T-cell (primary cell): ENCODE data around the gene MPRIP. TPM values are rescaled to one million over a fixed set of nuclear protein-coding genes. Genes with fewer than 3 reads are reported as not detected.

Experiments used
- ATAC-seq, 4 experiments: fragments of 200-7000 bp in 3 of 4; fragments of 150-1000 bp in 1 of 4; cut with Tn5 transposase; replicated peaks in 1 of 4; 1 replicate in 3 of 4; 2 replicates in 1 of 4; pipeline ENCODE4 v1.10.0; 2021; ENCODE audit warnings: moderate library complexity in 3 of 4, mild to moderate bottlenecking in 2 of 4, moderate number of reproducible peaks in 1 of 4
- CTCF ChIA-PET, 2 donors: fragments of 300-600 bp; sonication (Branson Sonifier 250); formaldehyde crosslinking; loops; one replicate each; lab custom pipeline; 2022; ENCODE audit warnings: antibody characterized with exemption in 2 of 2; lab: Charles Lee
- POLR2A ChIA-PET, 2 donors: fragments of 300-600 bp; sonication (Branson Sonifier 250); formaldehyde crosslinking; loops; one replicate each; lab custom pipeline; 2022; ENCODE audit warnings: antibody characterized with exemption in 2 of 2; lab: Charles Lee
- DNase-seq, 35 experiments: peaks; one replicate each; pipeline versions ENCODE4 v3.0.0 to v3.0.0-alpha.2; 2013 to 2023
- H3K27ac ChIP-seq: one replicate; pipeline ENCODE4 v1.5.1; 2013; ENCODE audit warnings: low read length
- H3K27me3 ChIP-seq, 2 experiments: replicated peaks in 1 of 2; 1 replicate in 1 of 2; 2 replicates in 1 of 2; pipeline versions ENCODE4 v1.6.1 to v1.7.0; 2013; ENCODE audit warnings: low read length in 1 of 2, mixed read lengths in 1 of 2; ENCODE audit not compliant: control insufficient read depth in 2 of 2, insufficient read depth in 2 of 2; ENCODE audit errors: extremely low read depth in 1 of 2
- H3K36me3 ChIP-seq, 2 donors: 1 replicate in 1 of 2; 2 replicates in 1 of 2; pipeline versions ENCODE4 v1.6.1 to v1.7.0; 2013; ENCODE audit warnings: low read length in 1 of 2; ENCODE audit not compliant: control insufficient read depth in 2 of 2, insufficient read depth in 1 of 2; ENCODE audit errors: extremely low read depth in 1 of 2
- H3K4me1 ChIP-seq, 2 experiments: 1 replicate in 1 of 2; 2 replicates in 1 of 2; pipeline versions ENCODE4 v1.6.1 to v1.7.0; 2013; ENCODE audit warnings: low read length in 2 of 2, mixed read lengths in 1 of 2; ENCODE audit not compliant: insufficient read depth in 2 of 2, control insufficient read depth in 1 of 2; ENCODE audit errors: extremely low read depth in 1 of 2
- H3K4me3 ChIP-seq, 2 donors: 1 replicate in 1 of 2; 2 replicates in 1 of 2; pipeline versions ENCODE4 v1.5.1 to v1.7.0; 2013; ENCODE audit warnings: mild to moderate bottlenecking in 2 of 2, low read length in 1 of 2, moderate library complexity in 1 of 2; ENCODE audit not compliant: control insufficient read depth in 1 of 2; ENCODE audit errors: extremely low read depth in 1 of 2
- H3K9me3 ChIP-seq: 2 replicates; pipeline ENCODE4 v1.7.0; 2013
- H3K27ac Mint-ChIP-seq, 2 donors: one replicate each; pipeline ENCODE4 v1.8.0; 2020 to 2021; ENCODE audit warnings: mild to moderate bottlenecking in 2 of 2, mixed read lengths in 2 of 2
- H3K27me3 Mint-ChIP-seq, 2 donors: one replicate each; pipeline ENCODE4 v1.8.0; 2021 to 2022; ENCODE audit warnings: mixed read lengths in 2 of 2
- H3K36me3 Mint-ChIP-seq: one replicate; pipeline ENCODE4 v1.8.0; 2021; ENCODE audit warnings: mixed read lengths
- H3K4me1 Mint-ChIP-seq, 3 donors: one replicate each; pipeline ENCODE4 v1.8.0; 2020 to 2022; ENCODE audit warnings: mixed read lengths in 3 of 3, mild to moderate bottlenecking in 1 of 3
- H3K4me3 Mint-ChIP-seq, 3 donors: one replicate each; pipeline ENCODE4 v1.8.0; 2020 to 2022; ENCODE audit warnings: mild to moderate bottlenecking in 3 of 3, mixed read lengths in 3 of 3, moderate library complexity in 3 of 3
- H3K9me3 Mint-ChIP-seq, 3 donors: one replicate each; pipeline ENCODE4 v1.8.0; 2020 to 2022; ENCODE audit warnings: mixed read lengths in 3 of 3
- WGBS: methylation state at CpG from one replicate; pipeline ENCODE4 v1.1.5; 2013; ENCODE audit warnings: missing lambda C conversion rate; ENCODE audit not compliant: insufficient coverage; 5-methylcytosine and 5-hydroxymethylcytosine counted together
- total RNA-seq, 35 experiments: library from RNA in 6 of 35; stranded (reverse) in 6 of 35; fragments of 120-200 nt in 1 of 35; gene quantifications; one replicate each; pipeline versions ENCODE4 v1.2.1 to v1.2.4 and lab custom pipeline; 2013 to 2026

Gene MPRIP
- total RNA-seq, 5 donors from 2014 or later (not counting 1 experiment from before 2014, with no cell fraction given) = 189 to 266 (median 247) TPM

DNA sequence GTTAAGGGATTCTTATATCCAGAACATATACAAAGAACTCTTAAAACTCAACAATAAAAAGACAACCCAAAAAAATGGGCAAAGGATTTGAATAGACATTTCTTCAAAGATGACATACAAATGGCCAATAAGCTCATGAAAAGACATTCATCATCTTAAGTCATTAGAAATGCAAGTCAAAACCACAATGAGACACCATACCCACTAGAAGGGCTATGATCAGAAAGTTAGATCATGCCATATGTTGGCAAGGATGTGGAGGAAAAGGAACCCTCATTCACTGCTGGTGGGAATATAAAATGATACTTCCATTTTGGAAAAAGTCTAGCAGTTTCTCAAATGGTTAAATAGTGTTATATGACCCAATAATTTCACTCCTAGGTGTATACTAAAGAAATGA, 154.5 kb downstream of the MPRIP start:
- H3K9me3 Mint-ChIP-seq = no peaks in the 10 kb centered on the region
- CTCF ChIA-PET = no interaction called here

DNA sequence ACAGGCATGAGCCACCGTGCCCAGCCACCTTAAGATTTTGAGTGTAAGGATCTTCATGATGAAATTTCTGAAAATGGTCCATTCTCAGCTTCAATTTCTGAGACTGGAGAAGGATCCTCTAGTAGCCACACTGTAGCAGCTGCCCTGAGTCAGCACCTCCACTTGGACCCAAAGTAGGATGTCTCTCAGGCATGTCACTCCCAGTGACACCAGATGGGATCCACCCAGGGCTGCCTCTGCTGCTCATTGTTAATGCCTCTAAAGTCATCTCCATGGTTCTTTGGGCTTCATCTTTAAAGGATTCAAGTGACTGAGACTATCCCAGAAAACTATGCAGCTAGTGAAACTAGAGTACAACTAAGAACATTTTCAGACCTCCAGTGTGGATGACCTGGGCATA, 156.0 kb downstream of the MPRIP start:
- POLR2A ChIA-PET = interaction anchor here in 1 of 2 donors (0.7 kb wide), 1 partner anchor 10 kb away, joined by 4 read pairs; no protein-coding TSS in a partner anchor
- Histone ChIP-seq H3K27me3 (no peaks in the 10 kb centered on the region), H3K4me3 (no peak overlapping the region), H3K36me3 (peaks cover 0 to 15% of the 10 kb centered on the region in 2 donors), H3K9me3 (no peaks in the 10 kb centered on the region), H3K27ac (no peak overlapping the region), H3K4me1 (peaks cover 0 to 4% of the 10 kb centered on the region in 2 experiments)
- no peaks in the 10 kb centered on the region for H3K27me3 Mint-ChIP-seq
- H3K4me1 Mint-ChIP-seq = peaks cover 4 to 25% (median 9%) of the 10 kb centered on the region in 3 donors
- H3K36me3 Mint-ChIP-seq = peaks cover 23% of the 10 kb centered on the region
- no peak for ATAC-seq
- no peak overlapping the region for H3K4me3 Mint-ChIP-seq
- no peaks in the 10 kb centered on the region for H3K9me3 Mint-ChIP-seq
- 80% methylated on average over 1 of the region's 1 CpG for WGBS
- CTCF ChIA-PET = interaction anchor here in 1 of 2 donors (0.7 kb wide), 1 partner anchor 61 kb away, joined by 5 read pairs; no protein-coding TSS in a partner anchor
- H3K27ac Mint-ChIP-seq = no peak overlapping the region
- no peak for DNase-seq

More for the DNA sequence above, 154.5 kb downstream of the MPRIP start:
- no peak overlapping the region for H3K27ac Mint-ChIP-seq
- no peaks in the 10 kb centered on the region for H3K27me3 Mint-ChIP-seq
- H3K36me3 Mint-ChIP-seq = peaks cover 14% of the 10 kb centered on the region
- Histone ChIP-seq H3K4me3 (no peak overlapping the region), H3K4me1 (no peaks in the 10 kb centered on the region), H3K27me3 (no peaks in the 10 kb centered on the region), H3K36me3 (peaks cover 0 to 3% of the 10 kb centered on the region in 2 donors), H3K27ac (no peak overlapping the region), H3K9me3 (no peaks in the 10 kb centered on the region)
- no peak overlapping the region for H3K4me3 Mint-ChIP-seq
- POLR2A ChIA-PET = interaction anchor here in 1 of 2 donors (0.6 kb wide), 1 partner anchor 825 kb away, joined by 11 read pairs; no protein-coding TSS in a partner anchor
- DNase-seq (no peak), ATAC-seq (no peak)
- peaks cover 0 to 16% (median 9%) of the 10 kb centered on the region in 3 donors for H3K4me1 Mint-ChIP-seq

DNA sequence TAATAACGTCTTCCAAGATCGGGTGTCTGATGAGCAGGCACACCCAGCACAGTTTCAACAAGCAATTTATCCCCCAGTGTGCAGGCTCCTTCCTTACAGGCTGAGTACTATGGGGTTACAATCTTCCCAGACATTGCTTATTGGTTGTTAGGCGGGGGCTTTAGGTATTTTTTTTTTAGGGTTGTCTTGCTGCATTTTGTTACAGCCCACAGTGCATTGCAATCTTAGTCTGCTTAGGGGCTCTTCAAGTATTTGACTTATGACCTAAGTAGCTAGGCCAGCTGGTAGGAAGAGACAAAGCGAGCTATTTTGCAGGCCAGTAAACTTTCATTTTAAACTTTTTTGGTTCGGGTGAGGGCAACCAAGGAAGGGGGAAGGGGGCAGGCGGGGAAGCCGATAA, 158.1 kb downstream of the MPRIP start:
- Mint-ChIP-seq H3K4me1 (peaks cover 23 to 44% (median 29%) of the 10 kb centered on the region in 3 donors), H3K4me3 (no peak overlapping the region), H3K9me3 (no peaks in the 10 kb centered on the region), H3K27ac (no peak overlapping the region), H3K27me3 (no peaks in the 10 kb centered on the region), H3K36me3 (peaks cover 26% of the 10 kb centered on the region)
- 93% methylated on average over 3 of the region's 7 CpGs for WGBS
- no peak for ATAC-seq
- Histone ChIP-seq H3K36me3 (peaks cover 0 to 15% of the 10 kb centered on the region in 2 donors), H3K27me3 (no peaks in the 10 kb centered on the region), H3K4me1 (peaks cover 2 to 24% of the 10 kb centered on the region in 2 experiments), H3K4me3 (no peak overlapping the region), H3K9me3 (no peaks in the 10 kb centered on the region), H3K27ac (no peak overlapping the region)
- DNase-seq = no peak
- ChIA-PET CTCF (interaction anchor here in 1 of 2 donors (0.6 kb wide), 1 partner anchor 37 kb away, joined by 3 read pairs; the partner anchor contains the start of gene FLCN), POLR2A (no interaction called here)

DNA sequence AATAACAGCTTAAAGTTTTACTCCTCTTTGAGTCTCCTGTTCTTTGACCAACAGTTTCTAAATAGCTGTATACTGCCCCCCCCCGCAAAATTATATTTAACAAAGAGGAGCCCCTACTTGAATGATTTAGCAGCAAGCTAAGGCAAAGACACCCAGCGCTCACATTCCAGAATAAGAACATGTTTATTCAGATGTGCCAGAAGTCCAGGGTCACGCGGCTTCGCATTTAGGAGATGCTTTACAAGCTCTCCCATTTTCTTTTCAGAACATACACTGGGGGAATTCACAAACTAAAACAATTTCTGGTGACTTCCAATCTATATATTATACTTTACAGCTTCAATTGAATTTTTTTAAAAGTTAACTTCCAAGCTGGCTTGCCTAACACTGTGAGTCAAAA, 158.6 kb downstream of the MPRIP start:
- POLR2A ChIA-PET = interaction anchor here in 1 of 2 donors (0.5 kb wide), 1 partner anchor 271 kb away, joined by 3 read pairs; no protein-coding TSS in a partner anchor

DNA sequence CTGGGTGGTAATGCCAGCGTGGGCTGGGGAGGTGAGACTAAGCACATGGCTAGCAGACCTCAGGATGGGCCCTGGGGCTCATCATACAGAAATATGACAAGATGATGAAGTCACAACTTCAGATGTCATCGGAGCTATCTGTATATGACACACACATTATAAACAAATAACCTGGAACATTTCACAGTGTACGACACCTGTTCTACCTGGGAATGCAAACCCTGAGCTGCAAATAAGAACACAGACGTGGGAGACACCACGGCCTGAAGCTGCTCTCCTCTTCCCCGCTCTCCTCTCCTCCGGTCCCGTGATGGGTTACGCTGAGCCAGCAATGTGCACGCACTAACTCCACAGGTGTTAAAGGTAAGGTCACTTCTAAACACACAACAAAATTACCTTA, 159.0 kb downstream of the MPRIP start:
- no peak for DNase-seq
- peaks cover 2 to 30% of the 10 kb centered on the region in 2 experiments for H3K4me1 ChIP-seq
- peaks cover 0 to 15% of the 10 kb centered on the region in 2 donors for H3K36me3 ChIP-seq
- H3K36me3 Mint-ChIP-seq = peaks cover 26% of the 10 kb centered on the region
- ChIA-PET POLR2A (interaction anchor here in 1 of 2 donors (0.5 kb wide), 1 partner anchor 271 kb away, joined by 3 read pairs; no protein-coding TSS in a partner anchor), CTCF (interaction anchor here in 1 of 2 donors (0.6 kb wide), 1 partner anchor 74 kb away, joined by 4 read pairs; no protein-coding TSS in a partner anchor)
- no peak overlapping the region for H3K27ac Mint-ChIP-seq
- H3K9me3 Mint-ChIP-seq = no peaks in the 10 kb centered on the region
- H3K4me1 Mint-ChIP-seq = peaks cover 27 to 45% (median 34%) of the 10 kb centered on the region in 3 donors
- no peaks in the 10 kb centered on the region for H3K27me3 ChIP-seq
- no peak overlapping the region for H3K4me3 Mint-ChIP-seq
- no peaks in the 10 kb centered on the region for H3K27me3 Mint-ChIP-seq
- H3K9me3 ChIP-seq = no peaks in the 10 kb centered on the region
- no peak overlapping the region for H3K4me3 ChIP-seq
- no peak overlapping the region for H3K27ac ChIP-seq
- 100% methylated on average over 5 of the region's 10 CpGs for WGBS
- no peak for ATAC-seq

More for the DNA sequence above, 158.6 kb downstream of the MPRIP start:
- H3K36me3 Mint-ChIP-seq = peaks cover 26% of the 10 kb centered on the region
- H3K4me3 ChIP-seq = no peak overlapping the region
- no peaks in the 10 kb centered on the region for H3K9me3 Mint-ChIP-seq
- CTCF ChIA-PET = interaction anchor here in 1 of 2 donors (0.6 kb wide), 2 partner anchors 36 to 75 kb away, joined by 3 to 4 read pairs; partner anchors contain the start of gene FLCN
- H3K4me3 Mint-ChIP-seq = no peak overlapping the region
- DNase-seq (no peak), ATAC-seq (no peak)
- H3K27me3 Mint-ChIP-seq = no peaks in the 10 kb centered on the region
- WGBS = 100% methylated on average over 4 of the region's 5 CpGs
- no peaks in the 10 kb centered on the region for H3K9me3 ChIP-seq
- H3K27ac ChIP-seq = no peak overlapping the region
- H3K36me3 ChIP-seq = peaks cover 0 to 15% of the 10 kb centered on the region in 2 donors
- H3K4me1 ChIP-seq = peaks cover 2 to 29% of the 10 kb centered on the region in 2 experiments
- H3K27ac Mint-ChIP-seq = no peak overlapping the region
- no peaks in the 10 kb centered on the region for H3K27me3 ChIP-seq
- H3K4me1 Mint-ChIP-seq = peaks cover 27 to 45% (median 34%) of the 10 kb centered on the region in 3 donors

DNA sequence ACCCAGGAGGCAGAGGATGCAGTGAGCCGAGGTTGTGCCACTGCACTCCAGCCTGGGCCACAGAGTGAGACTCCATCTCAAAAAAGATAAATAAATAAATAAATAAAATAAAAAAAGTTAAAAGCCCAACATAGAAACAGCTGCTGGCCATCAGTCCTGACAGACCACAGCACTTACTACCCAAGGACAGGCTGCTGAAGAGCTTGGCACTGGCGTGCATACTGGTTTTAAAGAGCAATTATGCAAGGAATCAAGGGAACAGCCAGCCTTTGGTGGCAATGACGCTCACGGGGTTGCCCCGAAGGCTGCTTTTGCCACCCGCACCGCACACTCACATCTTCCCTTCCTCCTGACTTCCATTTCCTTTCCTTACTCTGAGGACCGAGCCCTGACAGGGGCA, 159.7 kb downstream of the MPRIP start:
- Histone ChIP-seq H3K4me1 (peaks cover 2 to 34% of the 10 kb centered on the region in 2 experiments), H3K36me3 (peaks cover 0 to 15% of the 10 kb centered on the region in 2 donors), H3K27ac (no peak overlapping the region), H3K27me3 (no peaks in the 10 kb centered on the region), H3K4me3 (no peak overlapping the region), H3K9me3 (no peaks in the 10 kb centered on the region)
- Mint-ChIP-seq H3K27me3 (no peaks in the 10 kb centered on the region), H3K36me3 (peaks cover 26% of the 10 kb centered on the region), H3K4me1 (peaks cover 27 to 44% (median 33%) of the 10 kb centered on the region in 3 donors), H3K27ac (no peak overlapping the region), H3K4me3 (no peak overlapping the region), H3K9me3 (no peaks in the 10 kb centered on the region)
- ATAC-seq = no peak
- POLR2A ChIA-PET = no interaction called here
- no peak for DNase-seq
- 91% methylated on average over 4 of the region's 8 CpGs for WGBS
- CTCF ChIA-PET = interaction anchor here in 1 of 2 donors (0.8 kb wide), 1 partner anchor 49 kb away, joined by 4 read pairs; no protein-coding TSS in a partner anchor
